Measurements from ENCODE around the gene EAF2.
"Not testable (repeated sequence)": the region's sequence is repeated elsewhere in the genome, so short reads cannot be mapped to it uniquely, and the experiment has no call there.

EAF2 gene

GRCh38 chr3:121857778-121858177 lies 22.8 kb downstream of the EAF2 start:
- H3K4me3 ChIP-seq (ENCODE audit: low read depth, low read length), result not testable (repeated sequence)

- H3K4me3 ChIP-seq (ENCODE audit: low read depth, low read length), result not testable (repeated sequence)
Observed at GRCh38 chr3:121863247-121863646, 28.2 kb downstream of the EAF2 start.

GRCh38 chr3:121863801-121864200 lies 28.8 kb downstream of the EAF2 start:
- no peak overlapping the region for H3K4me3 ChIP-seq (ENCODE audit: low read depth, low read length)

- no peak overlapping the region for H3K4me3 ChIP-seq (ENCODE audit: low read depth, low read length)
Observed at GRCh38 chr3:121869736-121870135, 34.7 kb downstream of the EAF2 start.

GRCh38 chr3:121870717-121871116 lies 35.7 kb downstream of the EAF2 start:
- H3K4me3 ChIP-seq (ENCODE audit: low read depth, low read length), result no peak overlapping the region

GRCh38 chr3:121871430-121871829 lies 36.4 kb downstream of the EAF2 start:
- H3K4me3 ChIP-seq (ENCODE audit: low read depth, low read length), result no peak overlapping the region

- no peak overlapping the region for H3K4me3 ChIP-seq (ENCODE audit: low read depth, low read length)
Observed at GRCh38 chr3:121878411-121878810, 43.4 kb downstream of the EAF2 start.

GRCh38 chr3:121883507-121883906 lies 48.5 kb downstream of the EAF2 start:
- H3K4me3 ChIP-seq (ENCODE audit: low read depth, low read length), result no peak overlapping the region

- no peak overlapping the region for H3K4me3 ChIP-seq (ENCODE audit: low read depth, low read length)
Observed at GRCh38 chr3:121885386-121885785, 50.4 kb downstream of the EAF2 start.

GRCh38 chr3:121894301-121894990 lies 59.4 kb downstream of the EAF2 start, which contains the start of gene SLC15A2:
Gene SLC15A2, plus strand, starts transcription at chr3:121894401. Its CDS starts 76 bp downstream, at chr3:121894477.
- H3K4me3 ChIP-seq (ENCODE audit: low read depth, low read length), result no peak within 1 kb of the TSS

GRCh38 chr3:121895121-121895520 lies 60.1 kb downstream of the EAF2 start:
- no peak overlapping the region for H3K4me3 ChIP-seq (ENCODE audit: low read depth, low read length)

GRCh38 chr3:121895736-121896135 lies 60.7 kb downstream of the EAF2 start:
- no peak overlapping the region for H3K4me3 ChIP-seq (ENCODE audit: low read depth, low read length)

GRCh38 chr3:121896823-121897222 lies 61.8 kb downstream of the EAF2 start:
- no peak overlapping the region for H3K4me3 ChIP-seq (ENCODE audit: low read depth, low read length)

GRCh38 chr3:121897296-121897695 lies 62.3 kb downstream of the EAF2 start:
- H3K4me3 ChIP-seq (ENCODE audit: low read depth, low read length), result no peak overlapping the region

- H3K4me3 ChIP-seq (ENCODE audit: low read depth, low read length), result no peak overlapping the region
Observed at GRCh38 chr3:121913305-121913990, 78.4 kb downstream of the EAF2 start.

GRCh38 chr3:121914081-121914998 lies 79.3 kb downstream of the EAF2 start:
- no peak overlapping the region for H3K4me3 ChIP-seq (ENCODE audit: low read depth, low read length)

- H3K4me3 ChIP-seq (ENCODE audit: low read depth, low read length), result no peak overlapping the region
Observed at GRCh38 chr3:121916189-121916588, 81.2 kb downstream of the EAF2 start.

GRCh38 chr3:121918779-121919483 lies 83.9 kb downstream of the EAF2 start:
- H3K4me3 ChIP-seq (ENCODE audit: low read depth, low read length), result no peak overlapping the region

- no peak overlapping the region for H3K4me3 ChIP-seq (ENCODE audit: low read depth, low read length)
Observed at GRCh38 chr3:121924734-121925133, 89.7 kb downstream of the EAF2 start.

- no peak overlapping the region for H3K4me3 ChIP-seq (ENCODE audit: low read depth, low read length)
Observed at GRCh38 chr3:121926380-121926779, 91.4 kb downstream of the EAF2 start.
